Sigmoid colon (tissue), 7 donors: ENCODE results near the gene POU2F3. TPM values are rescaled to one million over a fixed set of nuclear protein-coding genes. Genes with fewer than 3 reads are reported as not detected.

Experiments used
- DNase-seq: peaks from one replicate; pipeline ENCODE4 v3.0.0-alpha.2; 2019
- H3K27ac ChIP-seq, 4 donors: fragments of 200-600 bp; sonication (generic); one replicate each; pipeline ENCODE4 v1.5.1; 2016 to 2019; ENCODE audit warnings: mild to moderate bottlenecking in 1 of 4
- H3K27me3 ChIP-seq, 3 donors: fragments of 200-600 bp; sonication (generic); one replicate each; pipeline ENCODE4 v1.5.1; 2019; ENCODE audit warnings: mild to moderate bottlenecking in 1 of 3
- H3K36me3 ChIP-seq, 4 donors: fragments of 200-600 bp; sonication (generic); one replicate each; pipeline ENCODE4 v1.5.1; 2016 to 2019
- H3K4me1 ChIP-seq, 4 donors: fragments of 200-600 bp; sonication (generic); one replicate each; pipeline ENCODE4 v1.5.1; 2017 to 2019
- H3K4me3 ChIP-seq, 4 donors: fragments of 200-600 bp; sonication (generic); one replicate each; pipeline ENCODE4 v1.5.1; 2017 to 2019; ENCODE audit warnings: mild to moderate bottlenecking in 2 of 4, moderate library complexity in 1 of 4
- H3K9me3 ChIP-seq, 4 donors: fragments of 200-600 bp in 3 of 4; sonication (generic) in 3 of 4; one replicate each; pipeline versions ENCODE4 v1.5.1 to v1.6.1; 2013 to 2019
- EP300 ChIP-seq, 4 donors: sonication (generic); formaldehyde crosslinking; IDR thresholded peaks; one replicate each; pipeline ENCODE4 v1.6.1; 2017; ENCODE audit warnings: antibody characterized with exemption in 4 of 4
- POLR2A ChIP-seq, 2 donors: fragments of 450-650 bp; IDR thresholded peaks; one replicate each; pipeline ENCODE4 v1.6.1; 2016; ENCODE audit warnings: antibody characterized with exemption in 2 of 2, mild to moderate bottlenecking in 2 of 2, moderate library complexity in 2 of 2
- POLR2AphosphoS5 ChIP-seq, 4 donors: sonication (generic); formaldehyde crosslinking; IDR thresholded peaks; one replicate each; pipeline ENCODE4 v1.6.1; 2017; ENCODE audit warnings: antibody characterized with exemption in 4 of 4
- WGBS, 2 donors: extraction: QIAGEN DNeasy Blood & Tissue Kit; methylation state at CpG; one replicate each; pipeline ENCODE4 v1.1.7; 2013; 5-methylcytosine and 5-hydroxymethylcytosine counted together
- intact Hi-C: fragments of 100-400 bp; cut with DNase I; formaldehyde crosslinking; loops from one replicate; pipeline ENCODE4 v1.15.1; 2023
- polyA plus RNA-seq, 3 donors: library from polyadenylated mRNA; stranded (reverse); fragments of 200-250 nt; gene quantifications; one replicate each; pipeline ENCODE4 v1.2.3, GENCODE V29; 2013
- total RNA-seq, 4 donors: library from RNA; depleted of rRNA; stranded (reverse); fragments of >200 nt; gene quantifications; one replicate each; pipeline ENCODE4 v1.1.0, GENCODE V29; 2016
- TF ChIP-seq, protein P1 (sequence below), 4 experiments: fragments of 450-650 bp in 3 of 4; fragments of 200-600 bp in 1 of 4; IDR thresholded peaks; one replicate each; pipeline ENCODE4 v1.5.1; 2016 to 2019; ENCODE audit warnings: antibody characterized with exemption in 4 of 4, mild to moderate bottlenecking in 3 of 4, moderate library complexity in 2 of 4
- donor health status: healthy with polysubstance abuse.
- donor health status: Bipolar disorder and iron deficiency.
- donor health status: healthy.

The POU2F3 gene
- total and polyA plus RNA-seq, 7 donors, result 0.92 to 1.8 (median 1.3) TPM; not detected in 4

DNA sequence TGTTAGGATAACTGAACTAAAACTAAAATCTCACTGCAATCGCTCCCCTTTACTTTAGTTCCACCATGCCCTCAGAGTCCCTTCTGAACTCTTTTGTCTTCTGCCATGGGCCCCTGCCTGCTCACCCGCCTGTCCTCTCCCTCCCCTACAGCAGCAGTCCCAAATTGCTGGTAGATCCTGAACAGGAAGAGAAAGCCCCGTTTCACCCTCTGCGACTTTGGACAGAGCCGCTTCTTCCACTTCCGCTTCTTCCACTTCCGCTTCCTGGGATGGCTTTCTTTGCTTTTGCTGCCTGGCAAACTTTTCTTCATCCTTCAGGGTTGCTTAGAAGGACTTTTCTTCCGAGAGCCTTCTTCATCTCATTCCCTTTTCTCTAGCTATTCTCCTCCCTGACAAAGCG lies 49.5 kb downstream of the POU2F3 start:
- Histone ChIP-seq H3K9me3 (no peaks in the 10 kb centered on the region), H3K27me3 (peaks cover 0 to 20% (median 0%) of the 10 kb centered on the region in 3 donors), H3K4me3 (no peak overlapping the region), H3K4me1 (no peaks in the 10 kb centered on the region), H3K27ac (no peak overlapping the region), H3K36me3 (no peaks in the 10 kb centered on the region)
- no peak for DNase-seq
- no peak for TF ChIP-seq POLR2AphosphoS5 (IDR thresholded peaks at IDR 0.05)
- TF ChIP-seq, protein P1, sequence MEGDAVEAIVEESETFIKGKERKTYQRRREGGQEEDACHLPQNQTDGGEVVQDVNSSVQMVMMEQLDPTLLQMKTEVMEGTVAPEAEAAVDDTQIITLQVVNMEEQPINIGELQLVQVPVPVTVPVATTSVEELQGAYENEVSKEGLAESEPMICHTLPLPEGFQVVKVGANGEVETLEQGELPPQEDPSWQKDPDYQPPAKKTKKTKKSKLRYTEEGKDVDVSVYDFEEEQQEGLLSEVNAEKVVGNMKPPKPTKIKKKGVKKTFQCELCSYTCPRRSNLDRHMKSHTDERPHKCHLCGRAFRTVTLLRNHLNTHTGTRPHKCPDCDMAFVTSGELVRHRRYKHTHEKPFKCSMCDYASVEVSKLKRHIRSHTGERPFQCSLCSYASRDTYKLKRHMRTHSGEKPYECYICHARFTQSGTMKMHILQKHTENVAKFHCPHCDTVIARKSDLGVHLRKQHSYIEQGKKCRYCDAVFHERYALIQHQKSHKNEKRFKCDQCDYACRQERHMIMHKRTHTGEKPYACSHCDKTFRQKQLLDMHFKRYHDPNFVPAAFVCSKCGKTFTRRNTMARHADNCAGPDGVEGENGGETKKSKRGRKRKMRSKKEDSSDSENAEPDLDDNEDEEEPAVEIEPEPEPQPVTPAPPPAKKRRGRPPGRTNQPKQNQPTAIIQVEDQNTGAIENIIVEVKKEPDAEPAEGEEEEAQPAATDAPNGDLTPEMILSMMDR (IDR thresholded peaks at IDR 0.05), result no peak
- no peak for TF ChIP-seq POLR2A (IDR thresholded peaks at IDR 0.05)
- no peak for TF ChIP-seq EP300 (IDR thresholded peaks at IDR 0.05)
- intact Hi-C loops, result no loop called here
- 71 to 89% methylated on average over 9 of the region's 9 CpGs for WGBS, 2 donors

DNA sequence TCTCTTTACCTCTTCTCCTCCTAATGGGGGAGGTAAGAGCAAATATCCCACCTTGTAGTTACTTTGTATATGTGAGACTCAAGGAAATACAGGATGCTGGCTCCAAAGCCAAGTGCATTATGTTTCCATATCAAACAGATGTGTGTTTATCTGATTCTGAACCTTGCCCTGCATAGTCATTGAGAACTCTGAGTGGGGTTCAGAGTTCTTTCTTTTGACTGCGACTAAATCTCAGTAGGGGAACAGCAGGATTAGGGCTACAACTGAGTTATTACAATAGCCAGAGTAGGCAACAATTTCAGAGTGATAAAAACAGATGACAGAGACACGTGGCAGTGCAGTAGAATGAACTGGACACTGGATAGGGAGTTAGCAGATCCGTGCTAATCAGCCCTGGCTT lies 51.0 kb downstream of the POU2F3 start:
- WGBS, 2 donors, result 8 to 34% methylated on average over 3 of the region's 3 CpGs
- TF ChIP-seq EP300 (IDR thresholded peaks at IDR 0.05) (no peak), POLR2AphosphoS5 (IDR thresholded peaks at IDR 0.05) (no peak), POLR2A (IDR thresholded peaks at IDR 0.05) (no peak)
- TF ChIP-seq, protein P1 (IDR thresholded peaks at IDR 0.05), result no peak
- no peaks in the 10 kb centered on the region for H3K9me3 ChIP-seq
- H3K27ac ChIP-seq, result no peak overlapping the region
- no peak for DNase-seq
- H3K27me3 ChIP-seq, result peaks cover 0 to 28% (median 0%) of the 10 kb centered on the region in 3 donors
- no peaks in the 10 kb centered on the region for H3K4me1 ChIP-seq
- H3K36me3 ChIP-seq, result no peaks in the 10 kb centered on the region
- H3K4me3 ChIP-seq, result no peak overlapping the region
- intact Hi-C loops, result no loop called here

- WGBS, 2 donors, result 72 to 80% methylated on average over 5 of the region's 5 CpGs
- Histone ChIP-seq H3K36me3 (no peaks in the 10 kb centered on the region), H3K9me3 (no peaks in the 10 kb centered on the region), H3K4me1 (no peaks in the 10 kb centered on the region), H3K27me3 (peaks cover 0 to 32% (median 6%) of the 10 kb centered on the region in 3 donors), H3K4me3 (no peak overlapping the region), H3K27ac (no peak overlapping the region)
- intact Hi-C loops, result no loop called here
- no peak for TF ChIP-seq EP300 (IDR thresholded peaks at IDR 0.05)
- TF ChIP-seq POLR2A (IDR thresholded peaks at IDR 0.05), result no peak
- TF ChIP-seq POLR2AphosphoS5 (IDR thresholded peaks at IDR 0.05), result no peak
- TF ChIP-seq, protein P1 (IDR thresholded peaks at IDR 0.05), result no peak
- DNase-seq, result no peak
Measured at GRCh38 chr11:120293038-120293800, 53.3 kb downstream of the POU2F3 start.

DNA sequence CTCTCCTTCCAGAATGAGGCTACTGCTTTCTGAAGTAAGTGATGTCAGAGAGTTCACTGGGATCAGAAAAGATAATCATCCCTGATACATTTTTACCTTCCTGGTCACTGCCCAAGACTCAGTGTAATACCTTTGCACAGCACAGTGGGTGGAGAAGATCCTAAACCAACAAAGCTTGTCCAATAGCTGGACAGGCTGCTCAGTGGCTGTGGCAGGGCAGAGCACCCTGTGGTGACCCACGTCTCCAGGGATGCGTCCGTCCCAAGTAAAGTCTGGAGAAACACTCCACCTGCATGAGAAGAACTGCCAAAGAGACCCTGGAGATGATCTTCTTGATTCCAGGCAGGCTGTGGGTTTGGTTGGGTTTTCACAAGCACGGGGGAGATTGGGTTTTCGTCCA lies 54.2 kb downstream of the POU2F3 start:
- WGBS, 2 donors, result 57 to 77% methylated on average over 5 of the region's 5 CpGs
- intact Hi-C loops, result no loop called here
- DNase-seq, result no peak
- no peak overlapping the region for H3K4me3 ChIP-seq
- no peaks in the 10 kb centered on the region for H3K9me3 ChIP-seq
- no peaks in the 10 kb centered on the region for H3K4me1 ChIP-seq
- peaks cover 0 to 32% (median 6%) of the 10 kb centered on the region in 3 donors for H3K27me3 ChIP-seq
- no peak for TF ChIP-seq POLR2A (IDR thresholded peaks at IDR 0.05)
- TF ChIP-seq POLR2AphosphoS5 (IDR thresholded peaks at IDR 0.05), result no peak
- TF ChIP-seq, protein P1 (IDR thresholded peaks at IDR 0.05), result no peak
- TF ChIP-seq EP300 (IDR thresholded peaks at IDR 0.05), result no peak
- no peaks in the 10 kb centered on the region for H3K36me3 ChIP-seq
- no peak overlapping the region for H3K27ac ChIP-seq
